NCI-H345 treated with DMSO at 0.1 percent for 48 hours (cell line): Measurements from ENCODE around the gene ZNF574.
"Not testable (repeated sequence)": the region's sequence is repeated elsewhere in the genome, so short reads cannot be mapped to it uniquely, and the experiment has no call there.

Experiments
- DNase-seq: peaks from one replicate; lab custom pipeline; 2025; ENCODE audit not compliant: unreplicated experiment; lab: John Stamatoyannopoulos, UW

The ZNF574 gene

GRCh38 chr19:42075616-42076379, at the start of gene ZNF574:
Gene ZNF574, plus strand, starts transcription at chr19:42076166. Its CDS starts 2,441 bp downstream, at chr19:42078607.
- DNase-seq = peak; percentile 94

GRCh38 chr19:42028304-42029216, 47.4 kb upstream of the ZNF574 start:
- no peak for DNase-seq

- no peak for DNase-seq
These were observed 45.1 kb upstream of the ZNF574 start for GRCh38 chr19:42030645-42031440.

DNA sequence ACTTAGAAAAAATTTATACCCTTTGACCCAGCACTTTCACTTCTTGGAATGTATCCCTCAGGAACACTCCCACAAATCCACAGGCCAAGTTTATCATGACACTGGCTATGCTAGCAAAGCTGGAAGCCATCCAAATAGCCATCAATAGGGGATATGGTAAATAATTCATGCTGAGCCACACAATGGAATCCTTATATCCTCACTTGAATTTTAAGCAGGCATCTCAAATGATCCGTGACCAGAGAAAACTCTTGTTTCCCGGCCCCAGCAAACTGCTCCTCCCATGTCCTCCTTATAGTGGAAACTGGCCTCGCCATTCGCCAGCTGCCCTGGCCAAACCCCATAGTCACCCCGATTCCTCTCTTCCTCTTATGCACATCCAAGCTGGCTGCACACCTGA, 43.5 kb upstream of the ZNF574 start:
- peak; percentile 98 for DNase-seq

DNA sequence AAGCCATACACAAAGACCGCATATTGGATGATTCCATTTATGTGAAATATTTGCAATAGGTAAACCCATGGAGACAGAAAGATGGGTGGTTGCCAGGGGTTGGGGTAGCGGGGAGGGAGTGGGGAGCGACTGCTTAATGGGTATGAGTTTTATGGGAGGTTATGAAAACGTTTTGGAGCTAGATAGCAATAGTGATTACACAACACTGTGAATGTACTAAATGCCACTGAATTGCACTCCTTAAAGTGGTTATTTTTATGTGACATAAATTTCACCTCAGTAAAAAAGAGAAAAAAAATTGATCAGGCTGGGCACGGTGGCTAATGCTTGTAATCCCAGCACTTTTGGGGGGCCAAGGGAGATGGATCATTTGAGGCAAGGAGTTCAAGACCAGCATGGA, 42.6 kb upstream of the ZNF574 start:
- no peak for DNase-seq

- peak; percentile 35 for DNase-seq
These were observed 41.1 kb upstream of the ZNF574 start for GRCh38 chr19:42034640-42035391.

- no peak for DNase-seq
These were observed 38.3 kb upstream of the ZNF574 start for GRCh38 chr19:42037649-42038048.

- peak; percentile 52 for DNase-seq
These were observed 37.3 kb upstream of the ZNF574 start for GRCh38 chr19:42038666-42039065.

- no peak for DNase-seq
These were observed 35.9 kb upstream of the ZNF574 start for GRCh38 chr19:42040031-42040430.

- DNase-seq = not testable (repeated sequence)
These were observed 35.5 kb upstream of the ZNF574 start for GRCh38 chr19:42040491-42040890.

DNA sequence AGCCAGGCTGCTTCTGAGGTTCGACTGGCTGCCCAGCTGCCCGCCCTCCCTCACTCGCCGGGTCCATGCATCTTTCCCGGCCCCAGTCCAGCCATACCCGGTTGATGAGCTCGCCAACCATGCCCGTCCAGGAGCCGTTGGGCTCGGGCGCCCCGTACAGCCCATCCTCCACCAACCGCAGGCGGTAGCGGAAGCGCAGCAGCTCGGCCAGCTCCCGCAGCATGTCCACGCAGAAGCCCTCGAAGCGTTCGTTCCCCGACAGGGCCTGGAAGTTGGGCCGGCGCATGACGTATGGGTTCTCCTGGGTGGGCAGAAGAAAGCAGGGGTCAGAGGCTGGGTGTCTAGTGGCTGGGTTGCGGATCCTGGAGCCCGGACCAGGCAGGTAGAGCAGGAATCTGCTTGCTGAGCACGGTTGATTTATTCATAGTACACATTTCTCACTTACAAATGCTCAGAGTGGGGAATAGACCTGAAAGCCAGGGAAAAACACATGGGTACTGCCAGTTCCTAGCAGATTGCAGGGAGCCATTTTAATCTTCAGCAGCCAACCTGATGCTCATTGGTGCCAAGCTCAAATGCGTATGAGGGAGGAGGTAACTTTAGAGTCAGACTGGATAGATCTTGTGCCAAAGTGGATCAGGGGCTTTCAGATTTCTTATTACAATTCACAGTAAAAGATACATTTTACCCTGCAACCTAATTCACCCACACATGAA, 33.4 kb upstream of the ZNF574 start:
- DNase-seq = no peak

DNA sequence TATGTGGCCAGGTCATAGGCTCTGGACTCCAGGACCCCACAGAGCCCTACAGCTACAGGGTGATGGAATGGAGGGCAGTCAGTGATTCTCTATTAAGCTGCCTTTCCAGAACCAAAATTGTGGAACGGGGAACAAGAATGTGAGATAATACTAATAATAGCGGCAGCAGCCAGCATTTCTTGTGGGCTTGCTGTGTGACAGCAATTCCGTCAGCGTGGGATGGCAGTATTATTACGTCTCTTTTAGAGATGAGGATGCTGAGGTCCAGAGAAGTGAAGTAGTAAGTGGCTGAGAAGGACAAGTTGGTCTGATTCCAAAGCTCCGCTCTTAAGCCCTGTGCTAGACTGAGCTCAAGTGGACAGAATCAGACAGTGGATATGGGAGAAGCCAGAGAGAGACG, 30.4 kb upstream of the ZNF574 start:
- no peak for DNase-seq

DNA sequence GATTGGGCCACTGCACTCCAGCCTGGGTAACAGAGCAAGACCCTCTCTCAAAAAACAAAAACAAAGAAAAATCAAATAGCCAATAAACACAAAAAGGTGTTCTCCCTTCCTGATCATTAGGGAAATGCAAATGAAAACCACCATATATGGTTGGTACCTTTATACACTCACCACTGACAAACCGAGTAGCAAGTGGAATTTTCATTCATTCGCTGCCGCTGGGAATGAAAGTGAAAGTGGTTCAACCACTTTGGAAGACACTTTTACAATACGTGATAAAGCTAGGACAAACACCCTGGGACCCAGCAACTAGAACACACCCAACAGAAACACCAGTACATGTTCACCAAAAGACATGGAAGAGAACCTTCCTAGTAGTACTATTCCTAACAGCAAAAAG, 27.0 kb upstream of the ZNF574 start:
- DNase-seq = no peak

DNA sequence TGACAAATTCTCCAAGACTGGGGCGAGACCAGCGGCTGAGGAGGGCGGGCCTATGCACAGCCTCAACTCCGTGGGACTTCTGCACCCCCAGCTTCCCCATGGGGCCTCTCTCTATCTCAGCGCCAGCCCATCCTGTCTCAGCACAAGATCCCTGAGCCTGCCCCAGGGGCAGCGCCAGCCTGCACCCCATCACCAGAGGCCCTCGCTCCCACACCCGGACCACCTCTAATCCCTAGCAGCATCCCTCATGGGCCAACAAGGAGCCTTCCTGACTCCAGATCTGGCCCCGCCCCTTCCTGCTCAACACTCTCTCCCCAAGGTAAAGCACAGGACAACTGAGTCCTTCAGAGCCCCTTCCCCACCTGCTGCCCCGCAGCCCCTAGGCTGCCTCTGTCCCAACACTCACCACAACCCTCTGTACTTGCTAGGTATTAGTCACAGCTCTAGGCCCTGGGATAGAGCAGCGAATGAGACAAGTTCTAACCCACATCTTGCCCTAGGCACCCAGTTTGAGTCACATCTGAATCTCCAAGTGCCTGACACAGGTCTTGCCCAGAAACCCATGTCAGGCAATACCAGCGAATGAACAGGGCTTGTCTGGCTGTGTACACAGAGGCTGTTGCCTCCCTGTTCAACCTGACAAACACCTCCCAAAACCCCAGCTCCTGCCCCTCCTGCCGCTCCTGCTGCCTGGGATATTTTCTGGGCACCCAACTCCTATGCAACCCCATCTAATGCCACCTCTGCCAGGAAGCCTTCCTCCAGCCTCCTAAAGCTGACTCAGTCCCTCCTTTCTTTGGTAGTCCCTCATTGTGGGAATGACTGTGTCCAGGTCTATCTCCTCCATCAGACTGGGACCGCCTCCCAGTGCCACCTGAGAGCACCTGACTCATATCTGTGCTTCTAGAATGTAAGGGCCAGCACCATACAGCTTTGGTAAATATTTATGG, 24.5 kb upstream of the ZNF574 start:
- no peak for DNase-seq

DNA sequence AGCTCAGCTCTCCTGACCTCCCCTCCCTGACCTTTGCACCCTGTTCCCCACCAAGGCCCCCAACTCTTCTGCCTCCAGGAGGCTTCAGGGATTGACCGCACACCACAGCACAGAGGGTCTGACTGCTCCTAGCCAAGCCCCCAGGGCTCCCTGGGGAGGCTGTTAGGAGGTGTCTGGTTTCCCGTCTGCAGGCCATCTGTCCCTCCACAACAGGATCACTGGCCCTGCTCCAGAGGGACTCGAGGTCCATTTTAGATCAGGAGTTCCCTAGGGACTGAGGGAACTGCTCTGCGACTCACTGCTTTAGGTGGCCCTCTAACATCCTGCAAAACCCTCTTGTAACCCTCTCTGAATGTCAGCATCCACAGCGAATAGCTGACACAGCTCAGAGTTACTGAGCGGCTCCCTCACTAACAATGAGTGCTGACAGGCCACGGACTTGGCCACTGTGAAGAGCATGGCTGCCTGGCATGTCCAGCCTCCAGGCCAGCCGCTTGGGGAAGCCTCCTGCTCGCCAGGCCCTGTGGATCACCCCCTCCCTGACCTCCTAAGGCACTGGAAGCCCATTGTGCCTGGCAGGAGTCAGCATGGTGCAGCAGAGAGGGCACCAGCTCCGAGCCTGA, 23.6 kb upstream of the ZNF574 start:
- DNase-seq = peak; percentile 28

DNA sequence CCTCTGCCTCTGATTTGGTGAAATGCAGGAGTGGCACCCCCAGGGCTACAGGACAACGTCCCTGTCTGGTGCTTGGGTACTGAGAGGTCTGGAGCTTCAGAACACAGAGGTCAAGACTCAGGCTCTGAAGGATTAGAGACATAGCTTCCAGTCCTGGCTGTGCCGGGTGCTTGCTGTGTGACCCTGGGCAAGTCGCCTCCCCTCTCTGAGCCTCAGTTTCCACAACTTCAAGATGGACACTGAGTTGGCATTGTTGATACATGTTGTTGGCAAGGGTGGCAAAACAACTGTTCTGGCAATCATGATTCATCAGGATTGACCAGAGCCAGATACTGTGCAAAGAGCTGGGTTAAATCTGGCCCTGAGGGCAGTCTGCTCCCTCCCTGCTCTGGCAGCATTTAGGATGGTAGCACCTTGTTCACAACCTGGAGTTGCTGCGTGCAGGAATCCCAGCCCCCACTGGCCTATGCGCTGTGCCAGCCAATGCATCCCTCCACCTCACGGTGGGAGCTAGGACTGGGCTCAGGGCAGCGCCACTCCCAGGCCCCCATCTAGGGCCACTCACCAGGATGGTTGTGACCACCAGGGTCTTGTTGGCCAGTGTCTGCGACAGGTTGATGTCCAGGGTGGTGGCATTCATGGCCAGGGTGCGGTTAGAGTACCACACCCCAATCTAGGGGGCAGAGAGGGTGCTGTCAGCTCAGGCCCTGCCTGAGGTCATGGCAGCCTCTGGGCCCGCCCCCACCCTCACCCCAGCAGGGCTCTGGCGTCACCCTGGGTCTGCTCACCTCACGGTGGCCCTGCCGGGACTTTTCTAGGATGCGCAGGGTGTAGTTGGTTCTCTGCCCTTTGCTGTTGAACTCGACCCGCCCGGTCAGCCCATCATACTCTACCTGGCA, 22.7 kb upstream of the ZNF574 start:
- no peak for DNase-seq

DNA sequence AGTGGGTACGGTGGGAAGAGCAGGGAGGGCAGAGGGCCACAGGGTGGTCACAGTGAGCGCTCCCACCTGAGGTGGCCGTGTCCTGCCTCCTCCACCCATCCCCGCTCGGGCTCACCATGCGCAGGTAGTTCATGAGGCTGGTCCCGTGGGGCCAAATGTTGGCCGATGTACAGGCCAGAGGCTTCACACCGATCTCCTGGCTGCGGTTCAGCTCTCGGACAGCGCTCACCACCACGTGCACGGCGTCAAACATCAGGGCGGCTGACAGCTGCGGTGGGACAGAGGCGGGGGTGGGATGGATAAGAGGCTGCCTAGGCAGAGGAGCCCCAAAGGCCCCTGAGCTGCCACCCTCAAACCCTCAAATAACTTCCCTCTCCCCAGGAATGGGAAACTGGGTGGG, 21.8 kb upstream of the ZNF574 start:
- DNase-seq = no peak
